Esophagus squamous epithelium (tissue), 4 donors: ENCODE data around the gene TMEM131L.

Source experiments
- CTCF ChIP-seq, 6 experiments: fragments of 450-650 bp in 4 of 6; fragments of 200-600 bp in 2 of 6; sonication (generic) in 2 of 6; IDR thresholded peaks; one replicate each; pipeline ENCODE4 v1.5.1; 2016 to 2019; ENCODE audit warnings: antibody characterized with exemption in 6 of 6, mild to moderate bottlenecking in 4 of 6, moderate library complexity in 4 of 6
- POLR2A ChIP-seq, 4 donors: fragments of 450-650 bp; IDR thresholded peaks; one replicate each; pipeline ENCODE4 v1.6.1; 2017; ENCODE audit warnings: antibody characterized with exemption in 4 of 4, mild to moderate bottlenecking in 4 of 4, moderate library complexity in 3 of 4

DNA sequence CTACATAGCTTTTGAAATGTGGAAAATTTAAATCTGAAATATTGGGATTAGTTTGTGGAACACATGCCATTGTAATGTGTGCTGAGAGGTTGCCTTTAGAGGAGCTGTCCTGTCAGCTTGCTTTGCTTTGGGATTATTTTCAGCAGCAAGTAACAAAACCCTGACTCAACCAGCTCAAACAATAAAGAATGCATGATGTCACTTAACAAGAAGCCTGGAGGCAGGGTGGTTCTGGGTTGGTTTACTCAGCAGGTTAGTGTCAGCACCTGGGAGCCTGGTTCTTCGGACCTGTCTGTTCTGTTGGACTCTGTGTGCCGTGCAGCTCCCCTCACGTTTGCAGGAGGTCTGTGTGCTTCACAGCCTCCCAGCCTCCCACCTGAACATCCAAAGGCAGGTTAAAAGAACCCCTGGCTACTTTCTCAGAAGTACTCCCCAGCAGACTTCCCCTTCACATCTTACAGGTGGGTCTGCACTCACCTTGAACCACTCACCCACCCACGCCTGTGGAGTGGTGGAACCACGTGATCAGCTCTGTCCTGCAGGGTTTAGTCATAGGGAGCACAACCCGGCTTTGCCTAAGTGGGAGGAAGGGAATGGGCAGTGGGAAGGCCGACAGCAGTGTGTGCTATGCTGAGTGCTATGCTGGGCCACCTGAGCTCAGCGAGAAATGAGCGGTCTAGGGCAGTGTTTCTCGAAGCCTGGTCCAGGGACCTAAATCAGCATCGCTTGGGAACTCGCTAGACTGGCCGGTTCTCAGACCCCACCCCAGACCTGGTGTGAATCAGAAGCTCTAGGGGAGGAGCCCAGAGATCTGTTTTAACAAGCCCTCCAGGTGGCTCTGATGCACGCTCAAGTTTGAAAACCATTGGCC lies 20.4 kb downstream of the TMEM131L start:
- TF ChIP-seq CTCF (IDR thresholded peaks at IDR 0.05) (no peak), POLR2A (IDR thresholded peaks at IDR 0.05) (peak in 1 of 4 donors; percentile 33)
